Measurements from ENCODE around the gene TNFRSF8.

The TNFRSF8 gene

DNA sequence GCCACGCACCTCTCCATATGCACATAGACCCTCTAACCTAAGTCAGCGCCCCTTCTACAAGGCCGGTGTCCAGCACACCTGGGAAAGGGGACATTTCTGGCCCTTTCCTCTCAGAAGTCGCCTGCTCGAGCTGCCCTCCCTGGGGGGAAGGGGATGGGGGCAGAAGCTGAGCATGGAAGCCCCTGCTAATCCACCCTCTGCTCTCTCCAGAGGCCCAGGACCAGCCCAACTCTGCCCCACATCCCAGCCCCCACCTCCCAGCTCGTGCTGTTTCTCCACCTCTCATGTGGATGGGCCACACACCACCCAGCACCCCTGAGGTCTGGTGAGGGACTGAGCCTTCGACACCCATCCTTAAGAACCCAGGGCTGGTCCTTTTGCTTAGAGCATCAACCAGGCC, 118.5 kb downstream of the TNFRSF8 start:
- peaks cover 11% of the 10 kb centered on the region; the same call in 1 of the 2 replicates for H3K4me1 ChIP-seq (ENCODE audit: control insufficient read depth, insufficient read depth, low read length)
- no peak overlapping the region for H3K9ac ChIP-seq (ENCODE audit: low read depth, low read length)
- no peaks in the 10 kb centered on the region for H3K27me3 ChIP-seq (ENCODE audit: control insufficient read depth, insufficient read depth, low read length)
- H3K27ac ChIP-seq (ENCODE audit: low read depth, low read length): no peak overlapping the region
- no peaks in the 10 kb centered on the region for H3K9me3 ChIP-seq (ENCODE audit: control insufficient read depth, insufficient read depth, low read length)
- H3K36me3 ChIP-seq (ENCODE audit: control insufficient read depth, insufficient read depth, low read length): no peaks in the 10 kb centered on the region
- H3K4me3 ChIP-seq (ENCODE audit: low read depth, low read length): no peak overlapping the region

GRCh38 chr1:12182410-12182984, 119.4 kb downstream of the TNFRSF8 start:
- H3K36me3 ChIP-seq (ENCODE audit: control insufficient read depth, insufficient read depth, low read length): no peaks in the 10 kb centered on the region
- no peak overlapping the region for H3K4me3 ChIP-seq (ENCODE audit: low read depth, low read length)
- H3K27ac ChIP-seq (ENCODE audit: low read depth, low read length): no peak overlapping the region
- no peak overlapping the region for H3K9ac ChIP-seq (ENCODE audit: low read depth, low read length)
- peaks cover 11% of the 10 kb centered on the region; the same call in 1 of the 2 replicates for H3K4me1 ChIP-seq (ENCODE audit: control insufficient read depth, insufficient read depth, low read length)
- no peaks in the 10 kb centered on the region for H3K27me3 ChIP-seq (ENCODE audit: control insufficient read depth, insufficient read depth, low read length)
- H3K9me3 ChIP-seq (ENCODE audit: control insufficient read depth, insufficient read depth, low read length): no peaks in the 10 kb centered on the region

- H3K27me3 ChIP-seq (ENCODE audit: control insufficient read depth, insufficient read depth, low read length): no peaks in the 10 kb centered on the region
- H3K27ac ChIP-seq (ENCODE audit: low read depth, low read length): no peak overlapping the region
- no peaks in the 10 kb centered on the region for H3K9me3 ChIP-seq (ENCODE audit: control insufficient read depth, insufficient read depth, low read length)
- no peak overlapping the region for H3K9ac ChIP-seq (ENCODE audit: low read depth, low read length)
- H3K4me3 ChIP-seq (ENCODE audit: low read depth, low read length): no peak overlapping the region
- H3K4me1 ChIP-seq (ENCODE audit: control insufficient read depth, insufficient read depth, low read length): peaks cover 6% of the 10 kb centered on the region; the same call in 1 of the 2 replicates
- no peaks in the 10 kb centered on the region for H3K36me3 ChIP-seq (ENCODE audit: control insufficient read depth, insufficient read depth, low read length)
Observed at GRCh38 chr1:12183095-12183794, 120.1 kb downstream of the TNFRSF8 start.

GRCh38 chr1:12184008-12184681, 121.0 kb downstream of the TNFRSF8 start:
- H3K27ac ChIP-seq (ENCODE audit: low read depth, low read length): peak overlapping the region; percentile 62
- H3K9ac ChIP-seq (ENCODE audit: low read depth, low read length): no peak overlapping the region
- H3K4me3 ChIP-seq (ENCODE audit: low read depth, low read length): no peak overlapping the region
- H3K9me3 ChIP-seq (ENCODE audit: control insufficient read depth, insufficient read depth, low read length): no peaks in the 10 kb centered on the region
- H3K4me1 ChIP-seq (ENCODE audit: control insufficient read depth, insufficient read depth, low read length): peaks cover 12% of the 10 kb centered on the region; the same call in 1 of the 2 replicates
- no peaks in the 10 kb centered on the region for H3K36me3 ChIP-seq (ENCODE audit: control insufficient read depth, insufficient read depth, low read length)
- no peaks in the 10 kb centered on the region for H3K27me3 ChIP-seq (ENCODE audit: control insufficient read depth, insufficient read depth, low read length)

- Histone ChIP-seq H3K4me1 (ENCODE audit: control insufficient read depth, insufficient read depth, low read length) (peaks cover 12% of the 10 kb centered on the region; the same call in 1 of the 2 replicates), H3K9ac (ENCODE audit: low read depth, low read length) (no peak overlapping the region), H3K27ac (ENCODE audit: low read depth, low read length) (no peak overlapping the region), H3K36me3 (ENCODE audit: control insufficient read depth, insufficient read depth, low read length) (no peaks in the 10 kb centered on the region), H3K27me3 (ENCODE audit: control insufficient read depth, insufficient read depth, low read length) (no peaks in the 10 kb centered on the region), H3K4me3 (ENCODE audit: low read depth, low read length) (no peak overlapping the region), H3K9me3 (ENCODE audit: control insufficient read depth, insufficient read depth, low read length) (no peaks in the 10 kb centered on the region)
Observed at GRCh38 chr1:12185036-12185917, 122.2 kb downstream of the TNFRSF8 start.

DNA sequence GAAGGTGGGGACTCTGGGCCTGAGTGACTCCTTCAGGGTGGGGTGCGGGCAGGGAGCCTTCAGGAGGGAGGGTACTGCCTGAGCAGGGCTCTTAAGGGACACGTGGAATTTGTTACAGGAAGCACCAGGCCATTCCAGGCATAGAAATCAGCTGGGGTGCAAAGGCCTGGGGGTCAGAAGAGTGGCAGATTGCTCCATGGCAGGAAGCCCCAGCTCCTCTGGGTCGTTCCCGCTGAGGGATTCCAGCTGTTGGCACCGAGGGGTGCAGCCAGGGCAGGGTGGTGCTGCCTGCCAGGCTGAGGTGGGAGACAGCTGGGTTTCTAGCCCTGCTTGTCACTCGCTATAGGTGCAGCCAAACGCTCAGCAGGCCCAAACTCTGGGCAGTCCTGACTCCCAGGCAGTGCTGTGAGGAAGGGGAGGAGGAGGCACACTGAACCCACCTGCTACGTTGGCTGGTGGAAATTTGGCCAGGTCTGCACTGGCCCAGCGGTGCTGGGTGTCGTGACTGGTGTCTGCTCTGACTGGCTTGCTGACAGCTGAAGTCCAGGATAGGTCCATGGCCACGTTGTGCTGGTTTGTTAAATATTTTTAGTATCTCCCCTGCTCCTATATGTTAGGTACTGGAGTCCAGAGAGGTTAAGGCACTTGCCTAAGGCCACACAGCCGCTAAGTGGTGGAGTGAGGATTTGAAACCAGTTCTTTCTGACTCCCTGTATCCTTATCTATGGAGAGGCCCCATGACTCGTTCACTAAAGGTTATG, 123.0 kb downstream of the TNFRSF8 start:
- no peaks in the 10 kb centered on the region for H3K27me3 ChIP-seq (ENCODE audit: control insufficient read depth, insufficient read depth, low read length)
- peaks cover 12% of the 10 kb centered on the region; the same call in 1 of the 2 replicates for H3K4me1 ChIP-seq (ENCODE audit: control insufficient read depth, insufficient read depth, low read length)
- no peak overlapping the region for H3K27ac ChIP-seq (ENCODE audit: low read depth, low read length)
- H3K9me3 ChIP-seq (ENCODE audit: control insufficient read depth, insufficient read depth, low read length): no peaks in the 10 kb centered on the region
- no peak overlapping the region for H3K4me3 ChIP-seq (ENCODE audit: low read depth, low read length)
- H3K9ac ChIP-seq (ENCODE audit: low read depth, low read length): no peak overlapping the region
- no peaks in the 10 kb centered on the region for H3K36me3 ChIP-seq (ENCODE audit: control insufficient read depth, insufficient read depth, low read length)

- Histone ChIP-seq H3K36me3 (ENCODE audit: control insufficient read depth, insufficient read depth, low read length) (no peaks in the 10 kb centered on the region), H3K27ac (ENCODE audit: low read depth, low read length) (no peak overlapping the region), H3K27me3 (ENCODE audit: control insufficient read depth, insufficient read depth, low read length) (no peaks in the 10 kb centered on the region), H3K9ac (ENCODE audit: low read depth, low read length) (no peak overlapping the region), H3K9me3 (ENCODE audit: control insufficient read depth, insufficient read depth, low read length) (no peaks in the 10 kb centered on the region), H3K4me1 (ENCODE audit: control insufficient read depth, insufficient read depth, low read length) (peaks cover 12% of the 10 kb centered on the region; the same call in 1 of the 2 replicates), H3K4me3 (ENCODE audit: low read depth, low read length) (no peak overlapping the region)
Observed at GRCh38 chr1:12186679-12186985, 123.5 kb downstream of the TNFRSF8 start.

DNA sequence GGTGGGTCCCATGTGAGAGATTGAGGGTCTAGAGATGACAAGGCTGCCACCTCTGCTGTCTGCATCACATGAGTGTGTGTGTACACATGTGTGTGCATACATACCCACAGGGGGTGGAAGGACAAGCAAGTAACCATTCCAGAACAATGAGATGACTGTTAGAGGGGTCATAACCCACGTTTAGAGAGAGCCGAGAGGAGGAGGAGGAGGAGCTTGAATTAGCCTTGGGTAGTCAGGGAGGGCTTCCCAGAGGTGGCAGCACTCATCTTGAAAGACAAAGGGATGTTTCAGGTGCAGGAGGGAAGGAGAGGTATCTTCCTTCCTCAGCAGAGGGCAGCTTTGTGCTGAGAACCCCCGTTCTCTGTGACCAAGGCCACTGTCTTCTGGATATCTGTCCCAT, 125.0 kb downstream of the TNFRSF8 start:
- H3K36me3 ChIP-seq (ENCODE audit: control insufficient read depth, insufficient read depth, low read length): no peaks in the 10 kb centered on the region
- H3K27ac ChIP-seq (ENCODE audit: low read depth, low read length): no peak overlapping the region
- H3K4me3 ChIP-seq (ENCODE audit: low read depth, low read length): no peak overlapping the region
- no peak overlapping the region for H3K9ac ChIP-seq (ENCODE audit: low read depth, low read length)
- no peaks in the 10 kb centered on the region for H3K9me3 ChIP-seq (ENCODE audit: control insufficient read depth, insufficient read depth, low read length)
- peaks cover 12% of the 10 kb centered on the region; the same call in 1 of the 2 replicates for H3K4me1 ChIP-seq (ENCODE audit: control insufficient read depth, insufficient read depth, low read length)
- H3K27me3 ChIP-seq (ENCODE audit: control insufficient read depth, insufficient read depth, low read length): no peaks in the 10 kb centered on the region

GRCh38 chr1:12188657-12189327, 125.7 kb downstream of the TNFRSF8 start:
- Histone ChIP-seq H3K36me3 (ENCODE audit: control insufficient read depth, insufficient read depth, low read length) (no peaks in the 10 kb centered on the region), H3K9ac (ENCODE audit: low read depth, low read length) (no peak overlapping the region), H3K4me3 (ENCODE audit: low read depth, low read length) (no peak overlapping the region), H3K27ac (ENCODE audit: low read depth, low read length) (no peak overlapping the region), H3K9me3 (ENCODE audit: control insufficient read depth, insufficient read depth, low read length) (no peaks in the 10 kb centered on the region), H3K27me3 (ENCODE audit: control insufficient read depth, insufficient read depth, low read length) (no peaks in the 10 kb centered on the region), H3K4me1 (ENCODE audit: control insufficient read depth, insufficient read depth, low read length) (peaks cover 12% of the 10 kb centered on the region; the same call in 1 of the 2 replicates)

DNA sequence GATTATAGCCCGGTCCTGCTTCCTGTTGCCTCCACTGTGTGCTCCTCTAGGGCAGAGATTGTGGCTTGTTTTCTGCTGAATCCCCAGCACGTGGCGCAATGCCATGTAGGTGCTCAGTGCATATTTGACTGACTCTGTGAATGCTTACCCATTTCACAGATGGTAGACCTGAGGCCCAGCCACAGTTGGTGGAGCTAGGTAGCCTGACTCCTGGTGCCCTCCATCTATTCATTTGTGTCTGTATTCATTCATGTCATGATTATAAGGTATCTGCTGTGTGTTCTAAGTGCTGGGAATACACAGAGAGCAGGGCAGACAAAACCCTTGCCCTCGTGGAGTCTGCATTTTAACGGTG, 126.2 kb downstream of the TNFRSF8 start:
- Histone ChIP-seq H3K4me1 (ENCODE audit: control insufficient read depth, insufficient read depth, low read length) (peaks cover 8% of the 10 kb centered on the region; the same call in 1 of the 2 replicates), H3K4me3 (ENCODE audit: low read depth, low read length) (no peak overlapping the region), H3K27ac (ENCODE audit: low read depth, low read length) (no peak overlapping the region), H3K9ac (ENCODE audit: low read depth, low read length) (no peak overlapping the region), H3K36me3 (ENCODE audit: control insufficient read depth, insufficient read depth, low read length) (no peaks in the 10 kb centered on the region), H3K9me3 (ENCODE audit: control insufficient read depth, insufficient read depth, low read length) (no peaks in the 10 kb centered on the region), H3K27me3 (ENCODE audit: control insufficient read depth, insufficient read depth, low read length) (no peaks in the 10 kb centered on the region)
